Smooth muscle cell (in vitro differentiated cells): ENCODE data around the gene KIZ. TPM values are rescaled to one million over a fixed set of nuclear protein-coding genes. Genes with fewer than 3 reads are reported as not detected.

Experiments used
- DNase-seq: peaks from one replicate; lab custom pipeline; 2025; ENCODE audit not compliant: unreplicated experiment; lab: John Stamatoyannopoulos, UW
- H2AFZ ChIP-seq: fragments of 200-600 bp; sonication (generic); 2 replicates; pipeline ENCODE4 v1.6.0; 2016; ENCODE audit warnings: antibody characterized with exemption, low read depth, mild to moderate bottlenecking
- H3F3A ChIP-seq: fragments of 200-600 bp; sonication (generic); 2 replicates; pipeline ENCODE4 v1.6.0; 2017; ENCODE audit warnings: antibody characterized with exemption, low read depth
- H3K27ac ChIP-seq: fragments of 200-600 bp; sonication (generic); 2 replicates; pipeline ENCODE4 v1.5.1; 2016; ENCODE audit warnings: low read depth, mild to moderate bottlenecking
- H3K27me3 ChIP-seq: fragments of 200-600 bp; sonication (generic); 2 replicates; pipeline ENCODE4 v1.6.1; 2016; ENCODE audit warnings: low read depth, mild to moderate bottlenecking
- H3K36me3 ChIP-seq: fragments of 200-600 bp; sonication (generic); 2 replicates; pipeline ENCODE4 v1.5.1; 2016; ENCODE audit warnings: low read depth
- H3K4me1 ChIP-seq: fragments of 200-600 bp; sonication (generic); 2 replicates; pipeline ENCODE4 v1.5.1; 2016; ENCODE audit warnings: low read depth
- H3K4me2 ChIP-seq: fragments of 200-600 bp; sonication (generic); 2 replicates; pipeline ENCODE4 v1.6.0; 2016; ENCODE audit warnings: mild to moderate bottlenecking
- H3K4me3 ChIP-seq: fragments of 200-600 bp; sonication (generic); 2 replicates; pipeline ENCODE4 v1.5.1; 2016; ENCODE audit warnings: mild to moderate bottlenecking
- H3K79me2 ChIP-seq: fragments of 200-600 bp; sonication (generic); 2 replicates; pipeline ENCODE4 v1.6.0; 2016; ENCODE audit warnings: low read depth, mild to moderate bottlenecking
- H3K9ac ChIP-seq: fragments of 200-600 bp; sonication (generic); 2 replicates; pipeline ENCODE4 v1.6.0; 2016; ENCODE audit warnings: low read depth
- H3K9me3 ChIP-seq: fragments of 200-600 bp; sonication (generic); replicated peaks from 2 replicates; pipeline ENCODE4 v1.5.1; 2016; ENCODE audit warnings: low read depth
- H4K20me1 ChIP-seq: fragments of 200-600 bp; sonication (generic); 2 replicates; pipeline ENCODE4 v1.6.0; 2016; ENCODE audit warnings: low read depth
- CTCF ChIP-seq: fragments of 200-600 bp; sonication (generic); IDR thresholded peaks from 2 replicates; pipeline ENCODE4 v1.5.1; 2017; ENCODE audit warnings: borderline replicate concordance, mild to moderate bottlenecking, antibody characterized with exemption; ENCODE audit not compliant: insufficient read depth, poor library complexity, severe bottlenecking
- WGBS: methylation state at CpG from one replicate; pipeline ENCODE4 v1.1.7; 2016; ENCODE audit warnings: low lambda C conversion rate; 5-methylcytosine and 5-hydroxymethylcytosine counted together
- polyA plus RNA-seq: library from polyadenylated mRNA; unstranded; fragments of >200 nt; fragmentation: Nextera tagmentation; extraction: Ambion mirVana; gene quantifications from 2 replicates; pipeline ENCODE4 v1.2.1, GENCODE V29; 2016
- total RNA-seq: library from RNA; depleted of rRNA; stranded (reverse); fragments of >200 nt; gene quantifications from 2 replicates; pipeline ENCODE4 v1.2.3, GENCODE V29; 2014

The KIZ gene
- total and polyA plus RNA-seq, 2 experiments from 2014 or later: 19.2 to 20.9 TPM

- Histone ChIP-seq H3K27ac (no peak overlapping the region), H3K4me1 (peaks cover 5% of the 10 kb centered on the region), H3K4me2 (no peak overlapping the region), H3K9me3 (no peaks in the 10 kb centered on the region), H3F3A (no peaks in the 10 kb centered on the region), H3K36me3 (no peaks in the 10 kb centered on the region), H3K27me3 (no peaks in the 10 kb centered on the region), H3K4me3 (no peak overlapping the region), H3K79me2 (no peaks in the 10 kb centered on the region), H4K20me1 (no peaks in the 10 kb centered on the region), H2AFZ (no peak overlapping the region), H3K9ac (no peak overlapping the region)
- no peak for TF ChIP-seq CTCF
- no peak for DNase-seq
- 91% methylated on average over 7 of the region's 7 CpGs for WGBS
Measured at GRCh38 chr20:21143194-21143890, 17.5 kb downstream of the KIZ start.

- peaks cover 5% of the 10 kb centered on the region for H3K4me1 ChIP-seq
- DNase-seq: no peak
- no peak overlapping the region for H3K27ac ChIP-seq
- TF ChIP-seq CTCF: no peak
- no peak overlapping the region for H3K4me2 ChIP-seq
- WGBS: 89% methylated on average over 3 of the region's 3 CpGs
- no peak overlapping the region for H3K9ac ChIP-seq
- no peaks in the 10 kb centered on the region for H3F3A ChIP-seq
- no peaks in the 10 kb centered on the region for H3K9me3 ChIP-seq
- H4K20me1 ChIP-seq: no peaks in the 10 kb centered on the region
- no peaks in the 10 kb centered on the region for H3K79me2 ChIP-seq
- no peak overlapping the region for H3K4me3 ChIP-seq
- H3K27me3 ChIP-seq: no peaks in the 10 kb centered on the region
- H3K36me3 ChIP-seq: no peaks in the 10 kb centered on the region
- H2AFZ ChIP-seq: no peak overlapping the region
Measured at GRCh38 chr20:21145424-21145823, 19.5 kb downstream of the KIZ start.

GRCh38 chr20:21146215-21146614 is 20.3 kb downstream of the KIZ start:
- Histone ChIP-seq H3K27ac (no peak overlapping the region), H3F3A (no peaks in the 10 kb centered on the region), H3K4me3 (no peak overlapping the region), H3K9ac (no peak overlapping the region), H3K4me2 (no peak overlapping the region), H3K9me3 (no peaks in the 10 kb centered on the region), H3K36me3 (no peaks in the 10 kb centered on the region), H2AFZ (no peak overlapping the region), H4K20me1 (no peaks in the 10 kb centered on the region), H3K79me2 (no peaks in the 10 kb centered on the region), H3K27me3 (no peaks in the 10 kb centered on the region), H3K4me1 (peaks cover 5% of the 10 kb centered on the region)
- no peak for TF ChIP-seq CTCF
- 96% methylated on average over 4 of the region's 4 CpGs for WGBS
- no peak for DNase-seq

- Histone ChIP-seq H3K9ac (no peak overlapping the region), H3K4me2 (no peak overlapping the region), H3K36me3 (no peaks in the 10 kb centered on the region), H3K27ac (no peak overlapping the region), H3K27me3 (no peaks in the 10 kb centered on the region), H3K9me3 (no peaks in the 10 kb centered on the region), H4K20me1 (no peaks in the 10 kb centered on the region), H3K79me2 (no peaks in the 10 kb centered on the region), H3K4me1 (peaks cover 5% of the 10 kb centered on the region), H3F3A (no peaks in the 10 kb centered on the region), H2AFZ (no peak overlapping the region), H3K4me3 (no peak overlapping the region)
- DNase-seq: no peak
- WGBS: 88% methylated on average over 1 of the region's 1 CpG
- TF ChIP-seq CTCF: no peak
Measured at GRCh38 chr20:21147593-21147992, 21.7 kb downstream of the KIZ start.
